Measurements from ENCODE around the gene TRMT10B.

Gene TRMT10B, protein sequence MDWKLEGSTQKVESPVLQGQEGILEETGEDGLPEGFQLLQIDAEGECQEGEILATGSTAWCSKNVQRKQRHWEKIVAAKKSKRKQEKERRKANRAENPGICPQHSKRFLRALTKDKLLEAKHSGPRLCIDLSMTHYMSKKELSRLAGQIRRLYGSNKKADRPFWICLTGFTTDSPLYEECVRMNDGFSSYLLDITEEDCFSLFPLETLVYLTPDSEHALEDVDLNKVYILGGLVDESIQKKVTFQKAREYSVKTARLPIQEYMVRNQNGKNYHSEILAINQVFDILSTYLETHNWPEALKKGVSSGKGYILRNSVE

DNA sequence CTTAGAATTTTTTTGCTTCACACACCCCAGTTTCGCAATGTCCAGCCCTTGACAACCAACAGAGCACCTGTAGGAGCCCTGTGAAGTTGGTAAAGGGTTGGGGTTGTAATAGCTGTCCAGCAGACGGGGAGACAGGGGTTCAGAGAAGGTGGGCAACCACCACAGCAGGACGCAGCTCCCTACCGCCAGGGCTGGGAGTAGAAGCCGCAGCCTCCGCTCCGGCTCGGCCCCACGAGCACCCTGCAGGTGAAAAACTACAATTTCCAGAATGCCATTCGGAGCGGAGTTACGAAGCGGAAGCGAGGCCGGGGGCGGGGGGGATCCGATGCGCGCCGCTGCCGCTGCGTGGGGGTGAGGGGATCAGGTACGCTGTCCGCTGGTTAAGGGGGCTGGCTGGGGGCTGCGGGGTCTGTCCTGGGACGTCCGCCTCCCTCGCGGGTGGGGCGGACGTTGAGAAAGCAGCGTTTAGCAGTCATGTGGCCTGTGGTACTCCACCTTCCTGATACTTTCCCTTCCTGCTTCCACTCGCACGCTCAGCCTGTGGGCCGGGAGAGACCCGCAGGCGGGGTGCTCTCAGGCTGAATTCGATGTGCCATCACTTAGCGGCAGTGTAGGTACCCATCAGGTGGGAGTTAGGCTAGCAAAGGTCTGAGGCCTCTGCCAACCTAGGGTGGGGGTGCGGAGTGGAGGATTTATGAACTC, at the start of gene TRMT10B:
Gene TRMT10B (plus strand): TSS at position 317 of the 702 bp plus-strand sequence. CDS start 8,127 bp downstream, outside the sequence.
- H3K4me3 ChIP-seq (ENCODE audit: low read depth, low read length, poor library complexity, severe bottlenecking): peak within 1 kb of the TSS; percentile 97
- H3K27me3 ChIP-seq (ENCODE audit: insufficient read depth, low read length): no peaks in the 10 kb centered on the region
- H4K20me1 ChIP-seq (ENCODE audit: insufficient read depth, low read length): no peaks in the 10 kb centered on the region
- peak within 1 kb of the TSS; percentile 98 for H3K9ac ChIP-seq (ENCODE audit: low read length)
- H3K79me2 ChIP-seq (ENCODE audit: insufficient read depth, low read length): no peaks in the 10 kb centered on the region
- peak within 1 kb of the TSS; percentile 100 for H3K4me2 ChIP-seq (ENCODE audit: low read length)
- no peaks in the 10 kb centered on the region for H3K9me2 ChIP-seq (ENCODE audit: low read depth, low read length)
- peaks cover 15% of the 10 kb centered on the region for H3K4me1 ChIP-seq (ENCODE audit: insufficient read depth, low read length, severe bottlenecking)
- H2AFZ ChIP-seq (ENCODE audit: low read length): peak within 1 kb of the TSS; percentile 78; the same call in 1 of the 2 replicates
- peaks cover 9% of the 10 kb centered on the region; the same call in 1 of the 2 replicates for H3K36me3 ChIP-seq (ENCODE audit: insufficient read depth, low read length)
- H3F3A ChIP-seq (ENCODE audit: insufficient read depth, low read length): no peaks in the 10 kb centered on the region
- TF ChIP-seq, protein P1, sequence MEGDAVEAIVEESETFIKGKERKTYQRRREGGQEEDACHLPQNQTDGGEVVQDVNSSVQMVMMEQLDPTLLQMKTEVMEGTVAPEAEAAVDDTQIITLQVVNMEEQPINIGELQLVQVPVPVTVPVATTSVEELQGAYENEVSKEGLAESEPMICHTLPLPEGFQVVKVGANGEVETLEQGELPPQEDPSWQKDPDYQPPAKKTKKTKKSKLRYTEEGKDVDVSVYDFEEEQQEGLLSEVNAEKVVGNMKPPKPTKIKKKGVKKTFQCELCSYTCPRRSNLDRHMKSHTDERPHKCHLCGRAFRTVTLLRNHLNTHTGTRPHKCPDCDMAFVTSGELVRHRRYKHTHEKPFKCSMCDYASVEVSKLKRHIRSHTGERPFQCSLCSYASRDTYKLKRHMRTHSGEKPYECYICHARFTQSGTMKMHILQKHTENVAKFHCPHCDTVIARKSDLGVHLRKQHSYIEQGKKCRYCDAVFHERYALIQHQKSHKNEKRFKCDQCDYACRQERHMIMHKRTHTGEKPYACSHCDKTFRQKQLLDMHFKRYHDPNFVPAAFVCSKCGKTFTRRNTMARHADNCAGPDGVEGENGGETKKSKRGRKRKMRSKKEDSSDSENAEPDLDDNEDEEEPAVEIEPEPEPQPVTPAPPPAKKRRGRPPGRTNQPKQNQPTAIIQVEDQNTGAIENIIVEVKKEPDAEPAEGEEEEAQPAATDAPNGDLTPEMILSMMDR (IDR thresholded peaks at IDR 0.05; ENCODE audit: low read length): no peak
- TF ChIP-seq EZH2 (IDR thresholded peaks at IDR 0.05; ENCODE audit: borderline replicate concordance, low read length): no peak
- peak within 1 kb of the TSS; percentile 59 for H3K27ac ChIP-seq (ENCODE audit: low read depth, low read length, poor library complexity, severe bottlenecking)
- H3K9me3 ChIP-seq (ENCODE audit: low read length): no peaks in the 10 kb centered on the region

DNA sequence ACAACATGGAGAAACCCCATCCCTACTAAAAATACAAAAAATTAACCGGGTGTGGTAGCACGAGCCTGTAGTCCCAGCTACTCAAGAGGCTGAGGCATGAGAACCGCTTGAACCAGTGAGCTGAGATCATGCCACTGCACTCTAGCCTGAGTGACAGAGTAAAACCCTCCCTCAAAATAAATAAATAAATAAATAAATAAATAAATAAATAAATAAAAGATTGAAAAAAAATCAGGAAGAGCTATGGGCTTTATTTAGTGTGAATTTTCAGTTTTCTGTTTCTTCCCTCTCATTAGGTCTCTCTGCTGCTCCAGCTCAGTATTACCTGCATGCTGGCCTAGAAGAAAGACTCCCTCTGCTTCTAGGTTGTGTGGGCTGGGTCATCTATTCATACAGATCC, 47.8 kb upstream of the TRMT10B start:
- Histone ChIP-seq H3K4me3 (ENCODE audit: low read depth, low read length, poor library complexity, severe bottlenecking) (no peak overlapping the region), H3K79me2 (ENCODE audit: insufficient read depth, low read length) (no peaks in the 10 kb centered on the region), H3K9me2 (ENCODE audit: low read depth, low read length) (no peaks in the 10 kb centered on the region), H3K9me3 (ENCODE audit: low read length) (no peaks in the 10 kb centered on the region), H2AFZ (ENCODE audit: low read length) (no peak overlapping the region), H3K27me3 (ENCODE audit: insufficient read depth, low read length) (no peaks in the 10 kb centered on the region; the same call in 1 of the 2 replicates), H3K27ac (ENCODE audit: low read depth, low read length, poor library complexity, severe bottlenecking) (no peak overlapping the region), H3K36me3 (ENCODE audit: insufficient read depth, low read length) (no peaks in the 10 kb centered on the region), H4K20me1 (ENCODE audit: insufficient read depth, low read length) (no peaks in the 10 kb centered on the region), H3K9ac (ENCODE audit: low read length) (no peak overlapping the region), H3F3A (ENCODE audit: insufficient read depth, low read length) (no peaks in the 10 kb centered on the region), H3K4me2 (ENCODE audit: low read length) (no peak overlapping the region), H3K4me1 (ENCODE audit: insufficient read depth, low read length, severe bottlenecking) (no peaks in the 10 kb centered on the region)
- no peak for TF ChIP-seq EZH2 (IDR thresholded peaks at IDR 0.05; ENCODE audit: borderline replicate concordance, low read length)
- TF ChIP-seq, protein P1 (IDR thresholded peaks at IDR 0.05; ENCODE audit: low read length): no peak

DNA sequence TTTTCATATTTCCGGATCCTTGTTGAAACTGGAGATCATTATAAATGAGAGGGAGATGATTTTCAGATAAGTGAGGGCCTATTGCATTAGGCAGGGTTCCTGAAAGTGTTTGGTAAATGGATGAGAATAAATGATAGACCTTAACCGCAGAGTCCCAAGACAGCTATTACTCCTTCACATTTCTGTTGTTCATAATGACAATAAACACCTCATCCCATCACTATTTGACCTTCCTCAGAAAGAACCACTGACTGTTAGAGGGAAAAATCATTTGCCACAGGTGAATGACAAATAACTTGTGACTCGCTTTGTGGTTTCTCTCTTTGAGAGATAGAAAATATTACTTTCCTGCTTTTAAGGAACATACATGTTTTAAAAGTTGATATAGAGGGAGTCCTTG, 47.3 kb upstream of the TRMT10B start:
- H3K4me3 ChIP-seq (ENCODE audit: low read depth, low read length, poor library complexity, severe bottlenecking): no peak overlapping the region
- no peaks in the 10 kb centered on the region for H4K20me1 ChIP-seq (ENCODE audit: insufficient read depth, low read length)
- no peaks in the 10 kb centered on the region for H3K36me3 ChIP-seq (ENCODE audit: insufficient read depth, low read length)
- no peaks in the 10 kb centered on the region for H3F3A ChIP-seq (ENCODE audit: insufficient read depth, low read length)
- TF ChIP-seq EZH2 (IDR thresholded peaks at IDR 0.05; ENCODE audit: borderline replicate concordance, low read length): no peak
- TF ChIP-seq, protein P1 (IDR thresholded peaks at IDR 0.05; ENCODE audit: low read length): no peak
- no peak overlapping the region for H3K27ac ChIP-seq (ENCODE audit: low read depth, low read length, poor library complexity, severe bottlenecking)
- H2AFZ ChIP-seq (ENCODE audit: low read length): no peak overlapping the region
- H3K9ac ChIP-seq (ENCODE audit: low read length): no peak overlapping the region
- no peaks in the 10 kb centered on the region for H3K9me2 ChIP-seq (ENCODE audit: low read depth, low read length)
- no peaks in the 10 kb centered on the region for H3K9me3 ChIP-seq (ENCODE audit: low read length)
- H3K79me2 ChIP-seq (ENCODE audit: insufficient read depth, low read length): no peaks in the 10 kb centered on the region
- H3K4me1 ChIP-seq (ENCODE audit: insufficient read depth, low read length, severe bottlenecking): no peaks in the 10 kb centered on the region
- H3K27me3 ChIP-seq (ENCODE audit: insufficient read depth, low read length): no peaks in the 10 kb centered on the region; the same call in 1 of the 2 replicates
- H3K4me2 ChIP-seq (ENCODE audit: low read length): no peak overlapping the region

All from OCI-LY1 (cell line).